HUES6 (cell line): ENCODE measurements around the gene LRP3.
"Not testable (repeated sequence)": the region's sequence is repeated elsewhere in the genome, so short reads cannot be mapped to it uniquely, and the experiment has no call there.

Source experiments
- H3K27ac ChIP-seq: 2 replicates; pipeline ENCODE4 v1.7.0; 2013; ENCODE audit warnings: low read depth, mild to moderate bottlenecking, low read length, inconsistent platforms
- H3K27me3 ChIP-seq: 2 replicates; pipeline ENCODE4 v1.6.1; 2013; ENCODE audit warnings: low read length; ENCODE audit not compliant: control insufficient read depth, insufficient read depth
- H3K36me3 ChIP-seq: 2 replicates; pipeline ENCODE4 v1.6.1; 2013; ENCODE audit warnings: low read length; ENCODE audit not compliant: control insufficient read depth, insufficient read depth
- H3K4me1 ChIP-seq: 2 replicates; pipeline ENCODE4 v1.6.1; 2013; ENCODE audit warnings: low read length; ENCODE audit not compliant: control insufficient read depth, insufficient read depth
- H3K4me3 ChIP-seq: 2 replicates; pipeline ENCODE4 v1.5.1; 2013; ENCODE audit warnings: low read depth, low read length
- H3K9ac ChIP-seq: one replicate; pipeline ENCODE4 v1.6.1; 2013; ENCODE audit warnings: mild to moderate bottlenecking, low read length
- H3K9me3 ChIP-seq: 2 replicates; pipeline ENCODE4 v1.6.1; 2013; ENCODE audit warnings: low read depth, low read length; ENCODE audit not compliant: control insufficient read depth, insufficient read depth

LRP3 gene

DNA sequence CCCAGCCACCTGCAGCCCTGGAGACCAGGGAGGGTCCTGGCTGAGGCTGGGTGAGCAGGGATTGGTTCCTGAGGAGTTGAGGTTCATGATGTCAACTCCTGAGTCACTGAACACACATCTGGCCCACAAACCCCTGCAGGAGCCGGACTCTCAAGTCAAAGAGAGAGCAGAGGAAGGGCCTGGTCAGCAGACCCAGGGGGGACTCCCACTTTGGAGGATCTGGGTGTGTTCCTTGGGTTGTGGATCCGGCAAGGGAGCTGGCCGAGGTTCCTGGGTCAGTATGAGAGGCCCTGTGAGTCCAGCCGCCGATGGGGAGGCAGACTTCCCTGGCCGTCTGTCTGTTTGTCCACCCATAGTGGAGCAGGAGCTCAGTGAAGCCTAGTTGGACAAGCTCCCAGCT lies 27.5 kb downstream of the LRP3 start:
- Histone ChIP-seq H3K27me3 (peaks cover 45% of the 10 kb centered on the region), H3K4me3 (no peak overlapping the region), H3K36me3 (no peaks in the 10 kb centered on the region), H3K4me1 (peaks cover 7% of the 10 kb centered on the region; the same call in 1 of the 2 replicates), H3K9ac (no peak overlapping the region), H3K27ac (no peak overlapping the region), H3K9me3 (no peaks in the 10 kb centered on the region)

DNA sequence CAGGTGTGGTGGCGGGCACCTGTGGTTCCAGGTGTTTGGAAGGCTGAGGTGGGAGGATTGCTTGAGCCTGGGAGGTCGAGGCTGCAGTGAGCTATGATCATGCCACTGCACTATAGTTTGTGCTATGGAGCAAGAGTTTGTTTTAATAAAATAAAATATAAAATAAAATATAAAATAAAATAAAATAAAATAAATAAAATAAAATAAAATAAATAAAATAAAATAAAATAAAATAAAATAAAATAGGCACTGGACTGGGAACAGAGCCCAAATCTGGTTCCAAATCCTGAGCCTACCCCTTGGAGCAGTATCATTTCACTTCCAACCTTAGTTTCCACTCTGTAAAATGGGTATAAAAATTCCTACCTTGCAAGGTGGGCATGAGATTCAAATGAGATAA lies 28.1 kb downstream of the LRP3 start:
- not testable (repeated sequence) for H3K36me3 ChIP-seq, H3K27ac ChIP-seq, H3K4me3 ChIP-seq, H3K9ac ChIP-seq, H3K9me3 ChIP-seq, H3K4me1 ChIP-seq
- peaks cover 51% of the 10 kb centered on the region for H3K27me3 ChIP-seq

- Histone ChIP-seq H3K9ac (no peak overlapping the region), H3K27me3 (peaks cover 59% of the 10 kb centered on the region), H3K4me1 (peaks cover 7% of the 10 kb centered on the region; the same call in 1 of the 2 replicates), H3K36me3 (no peaks in the 10 kb centered on the region), H3K9me3 (peaks cover 22% of the 10 kb centered on the region), H3K4me3 (peak overlapping the region; percentile 60), H3K27ac (no peak overlapping the region)
Measured at GRCh38 chr19:33224694-33225457, 30.7 kb downstream of the LRP3 start.

DNA sequence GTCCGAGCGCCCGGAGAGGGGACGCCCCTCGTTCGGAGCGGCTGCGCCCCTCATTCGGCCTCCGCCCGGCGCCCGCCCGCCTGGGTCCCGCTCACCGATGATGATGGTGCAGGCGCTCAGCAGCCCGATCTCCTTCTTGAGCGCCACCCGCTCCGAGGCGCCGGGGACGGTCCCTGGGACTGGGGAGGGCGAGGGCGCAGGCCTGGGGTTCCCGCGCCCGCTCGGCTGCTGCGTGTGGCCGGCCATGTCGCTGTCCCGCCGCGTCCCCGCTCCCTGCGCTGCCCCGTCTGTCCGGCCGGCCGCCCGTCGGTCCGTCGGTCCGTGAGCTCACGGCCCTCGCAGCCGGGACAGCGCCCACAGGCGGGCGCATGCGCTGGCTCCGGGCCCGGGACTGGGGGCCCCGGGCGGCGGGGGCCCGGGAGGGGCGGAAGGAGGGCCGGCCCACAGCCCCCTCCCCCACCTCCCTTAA lies 31.4 kb downstream of the LRP3 start, which contains the start of gene SLC7A10:
SLC7A10 (minus strand) TSS at position 393 of the 469 bp plus-strand sequence; CDS start at position 246, 147 bp downstream.
- peak within 1 kb of the TSS; percentile 63 for H3K4me3 ChIP-seq
- peak within 1 kb of the TSS; percentile 42 for H3K9ac ChIP-seq
- H3K9me3 ChIP-seq, result peaks cover 22% of the 10 kb centered on the region
- peaks cover 7% of the 10 kb centered on the region; the same call in 1 of the 2 replicates for H3K4me1 ChIP-seq
- peaks cover 62% of the 10 kb centered on the region for H3K27me3 ChIP-seq
- no peak within 1 kb of the TSS for H3K27ac ChIP-seq
- no peaks in the 10 kb centered on the region for H3K36me3 ChIP-seq

DNA sequence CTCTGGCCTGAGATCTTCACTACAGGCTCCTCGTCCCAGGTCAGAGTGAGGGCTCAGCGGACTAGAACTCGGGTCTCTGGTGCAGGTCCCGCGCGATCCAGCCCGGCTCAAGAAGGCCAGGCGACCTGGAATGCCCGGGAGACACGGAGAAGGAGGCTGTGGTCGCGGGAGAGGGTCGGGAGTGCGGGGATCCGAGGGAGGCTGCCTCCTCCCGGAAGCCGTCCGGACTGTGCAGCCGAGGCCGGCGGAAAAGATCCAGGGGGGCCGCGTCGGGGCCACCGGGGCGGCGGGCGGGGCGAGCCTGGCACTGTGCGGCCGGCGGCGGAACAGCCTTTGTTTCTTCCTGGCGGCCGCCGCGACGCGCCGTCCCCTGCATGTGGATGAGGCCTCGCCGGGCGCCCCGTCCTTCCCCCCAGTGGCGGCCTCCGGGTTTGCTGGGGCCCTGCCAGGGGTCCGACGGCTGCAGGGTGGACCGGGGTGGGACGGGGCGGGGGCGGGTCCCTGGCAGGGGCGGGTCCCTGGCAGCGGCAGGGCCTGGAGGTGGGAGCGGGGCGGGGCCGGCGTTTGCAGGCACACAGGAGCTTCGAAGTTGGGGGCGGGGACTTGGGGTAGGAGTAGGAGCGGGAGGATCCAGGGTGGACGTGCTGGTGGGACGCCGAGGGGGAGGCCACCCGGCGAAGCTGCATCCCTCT lies 32.6 kb downstream of the LRP3 start:
- Histone ChIP-seq H3K27ac (no peak overlapping the region), H3K9ac (peak overlapping the region; percentile 42), H3K4me1 (peaks cover 7% of the 10 kb centered on the region; the same call in 1 of the 2 replicates), H3K27me3 (peaks cover 56% of the 10 kb centered on the region), H3K9me3 (peaks cover 22% of the 10 kb centered on the region), H3K4me3 (peak overlapping the region; percentile 63), H3K36me3 (no peaks in the 10 kb centered on the region)

DNA sequence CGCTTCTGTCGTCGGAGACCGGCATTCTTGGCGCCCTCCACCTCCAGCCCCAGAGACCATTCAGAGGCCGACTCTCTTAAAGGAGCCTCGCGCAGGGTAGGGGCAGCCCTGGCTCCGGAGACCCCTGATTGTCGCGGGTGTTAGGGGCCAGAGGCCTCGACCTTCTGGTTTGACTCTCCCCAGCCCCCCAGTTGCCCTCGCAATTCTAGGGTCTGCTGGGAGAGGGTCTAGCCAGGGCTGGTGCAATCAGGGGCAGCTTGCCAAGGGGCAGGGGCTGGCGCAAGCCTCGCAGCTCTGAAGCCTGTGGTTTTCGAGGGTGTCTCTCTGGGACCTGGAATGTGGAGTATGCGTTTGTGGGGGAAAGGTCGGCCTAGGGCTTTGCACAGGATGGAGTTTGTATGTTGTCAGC lies 33.1 kb downstream of the LRP3 start:
- H3K4me3 ChIP-seq, result peak overlapping the region; percentile 56
- H3K4me1 ChIP-seq, result peaks cover 7% of the 10 kb centered on the region; the same call in 1 of the 2 replicates
- H3K27ac ChIP-seq, result no peak overlapping the region
- H3K36me3 ChIP-seq, result no peaks in the 10 kb centered on the region
- H3K9me3 ChIP-seq, result peaks cover 22% of the 10 kb centered on the region
- peaks cover 56% of the 10 kb centered on the region for H3K27me3 ChIP-seq
- no peak overlapping the region for H3K9ac ChIP-seq

DNA sequence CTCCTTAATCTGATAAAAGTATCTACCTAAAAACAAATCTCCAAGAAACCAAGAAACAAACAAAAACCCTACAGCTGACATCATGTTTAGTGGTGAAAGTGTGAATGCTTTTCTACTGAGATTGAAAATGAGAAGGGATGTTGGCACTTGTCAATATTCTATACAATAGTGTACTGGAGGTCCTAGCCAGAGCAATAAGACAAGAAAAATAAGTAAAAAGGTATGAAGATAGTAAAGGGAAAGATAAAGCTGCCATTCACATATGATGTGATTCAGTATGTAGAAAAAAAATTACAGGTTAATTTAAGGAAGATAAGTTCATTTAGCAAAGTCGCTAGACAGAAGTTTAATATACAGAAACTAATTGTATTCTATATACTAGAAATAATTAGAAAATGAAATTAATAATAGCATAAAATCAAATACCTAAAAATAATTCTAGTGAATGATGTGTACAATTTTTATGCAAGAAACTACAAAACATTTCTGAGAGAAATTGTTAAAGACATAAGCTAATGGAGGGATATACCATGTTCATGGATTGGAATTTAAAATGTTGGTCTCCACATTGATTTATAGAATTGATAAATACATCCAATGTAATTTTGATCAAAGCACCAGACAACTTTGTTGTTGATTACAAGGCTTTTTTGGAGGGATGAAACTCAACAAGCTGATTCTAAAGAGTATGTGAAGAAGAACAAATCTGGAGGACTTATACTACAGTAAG lies 33.9 kb downstream of the LRP3 start:
- Histone ChIP-seq H3K4me3 (no peak overlapping the region), H3K27me3 (peaks cover 56% of the 10 kb centered on the region), H3K4me1 (peaks cover 7% of the 10 kb centered on the region; the same call in 1 of the 2 replicates), H3K9ac (no peak overlapping the region), H3K27ac (no peak overlapping the region), H3K36me3 (no peaks in the 10 kb centered on the region), H3K9me3 (peaks cover 22% of the 10 kb centered on the region)

GRCh38 chr19:33229962-33230361 lies 35.8 kb downstream of the LRP3 start:
- Histone ChIP-seq H3K27ac (no peak overlapping the region), H3K9ac (no peak overlapping the region), H3K36me3 (no peaks in the 10 kb centered on the region), H3K4me3 (no peak overlapping the region), H3K27me3 (peaks cover 41% of the 10 kb centered on the region), H3K9me3 (peaks cover 22% of the 10 kb centered on the region), H3K4me1 (peaks cover 7% of the 10 kb centered on the region; the same call in 1 of the 2 replicates)

- peaks cover 26% of the 10 kb centered on the region for H3K27me3 ChIP-seq
- no peak overlapping the region for H3K4me3 ChIP-seq
- H3K27ac ChIP-seq, result no peak overlapping the region
- no peaks in the 10 kb centered on the region for H3K36me3 ChIP-seq
- peaks cover 22% of the 10 kb centered on the region for H3K9me3 ChIP-seq
- no peak overlapping the region for H3K9ac ChIP-seq
- no peaks in the 10 kb centered on the region for H3K4me1 ChIP-seq
Measured at GRCh38 chr19:33231511-33231910, 37.4 kb downstream of the LRP3 start.

DNA sequence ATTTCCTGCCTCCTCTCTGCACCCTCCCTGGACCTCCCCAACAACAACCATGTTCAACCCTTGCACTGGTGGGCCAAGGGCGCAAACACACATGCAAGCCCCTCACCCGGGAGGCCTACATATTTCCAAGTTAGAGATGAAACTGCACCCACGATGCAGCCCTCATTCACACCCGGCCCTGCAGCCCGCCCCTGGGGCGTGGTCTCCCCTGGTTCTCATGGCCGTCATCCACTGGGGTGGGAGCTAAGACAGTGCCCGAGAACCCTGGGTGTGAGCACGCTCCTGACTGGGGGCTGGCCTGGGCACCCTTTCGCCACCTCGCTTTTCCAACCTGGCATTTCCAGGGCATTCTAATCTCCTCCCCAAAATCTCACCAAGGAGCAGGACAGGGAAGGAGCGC lies 38.5 kb downstream of the LRP3 start:
- Histone ChIP-seq H3K27me3 (peaks cover 15% of the 10 kb centered on the region), H3K9ac (no peak overlapping the region)

More for the DNA sequence above, 38.5 kb downstream of the LRP3 start:
- Histone ChIP-seq H3K36me3 (no peaks in the 10 kb centered on the region), H3K4me1 (no peaks in the 10 kb centered on the region), H3K9me3 (peaks cover 17% of the 10 kb centered on the region), H3K4me3 (no peak overlapping the region), H3K27ac (no peak overlapping the region)
